SK-N-SH treated with all-trans-retinoic acid at 6 μM for 48 hours (cell line): Measurements from ENCODE around the gene HOXC10.

Source experiments
- ATAC-seq: fragments of 200-7000 bp; cut with Tn5 transposase; 3 replicates; pipeline ENCODE4 v1.9.1; 2020; ENCODE audit warnings: mild to moderate bottlenecking, moderate library complexity
- ARNTL ChIP-seq: fragments of 450-650 bp; formaldehyde crosslinking; IDR thresholded peaks from 2 replicates; pipeline ENCODE4 v1.5.0; 2020; ENCODE audit warnings: low read depth, mild to moderate bottlenecking, moderate library complexity, borderline replicate concordance
- CSDC2 ChIP-seq: fragments of 250-450 bp; sonication (Bioruptor Pico); IDR thresholded peaks from 2 replicates; pipeline ENCODE4 v1.5.0; 2020; ENCODE audit warnings: mild to moderate bottlenecking, moderate library complexity
- ESRRG ChIP-seq: fragments of 250-450 bp; sonication (Bioruptor Pico); IDR thresholded peaks from 2 replicates; pipeline ENCODE4 v1.6.1; 2021; ENCODE audit warnings: mild to moderate bottlenecking
- GLIS3 ChIP-seq: fragments of 250-450 bp; sonication (Bioruptor Pico); IDR thresholded peaks from 2 replicates; pipeline ENCODE4 v1.5.0; 2020; ENCODE audit warnings: mild to moderate bottlenecking, moderate library complexity
- ISL1 ChIP-seq: fragments of 250-450 bp; sonication (Bioruptor Pico); IDR thresholded peaks from 2 replicates; pipeline ENCODE4 v2.1.2; 2022; ENCODE audit warnings: mild to moderate bottlenecking, moderate library complexity
- OSR1 ChIP-seq: fragments of 250-450 bp; sonication (Bioruptor Pico); IDR thresholded peaks from 2 replicates; pipeline ENCODE4 v1.8.0; 2022; ENCODE audit warnings: moderate library complexity, mild to moderate bottlenecking, inconsistent platforms
- PPARA ChIP-seq: fragments of 250-450 bp; sonication (Bioruptor Pico); IDR thresholded peaks from 2 replicates; pipeline ENCODE4 v1.5.0; 2020; ENCODE audit warnings: mild to moderate bottlenecking, borderline replicate concordance
- TCF4 ChIP-seq: fragments of 250-450 bp; sonication (Bioruptor Pico); IDR thresholded peaks from 2 replicates; pipeline ENCODE4 v1.8.0; 2021; ENCODE audit warnings: mild to moderate bottlenecking, moderate library complexity, borderline replicate concordance
- TOX ChIP-seq: fragments of 250-450 bp; sonication (Bioruptor Pico); IDR thresholded peaks from 2 replicates; pipeline ENCODE4 v1.8.0; 2021; ENCODE audit warnings: mild to moderate bottlenecking, moderate library complexity, borderline replicate concordance
- ZFP3 ChIP-seq: fragments of 250-450 bp; sonication (Bioruptor Pico); IDR thresholded peaks from 2 replicates; pipeline ENCODE4 v1.5.0; 2020; ENCODE audit warnings: mild to moderate bottlenecking, moderate library complexity
- ZNF8 ChIP-seq: fragments of 450-650 bp; formaldehyde crosslinking; IDR thresholded peaks from 2 replicates; pipeline ENCODE4 v1.5.0; 2020; ENCODE audit warnings: mild to moderate bottlenecking, moderate library complexity
- TF ChIP-seq, protein P1 (sequence below): fragments of 250-450 bp; sonication (Bioruptor Pico); IDR thresholded peaks from 2 replicates; pipeline ENCODE4 v1.5.0; 2020; ENCODE audit warnings: mild to moderate bottlenecking, moderate library complexity
- TF ChIP-seq, protein P2 (sequence below): fragments of 250-450 bp; sonication (Bioruptor Pico); IDR thresholded peaks from 2 replicates; pipeline ENCODE4 v1.5.1; 2020; ENCODE audit warnings: low read depth, mild to moderate bottlenecking, moderate library complexity
- TF ChIP-seq, protein P3 (sequence below): fragments of 250-450 bp; sonication (Bioruptor Pico); IDR thresholded peaks from 2 replicates; pipeline ENCODE4 v1.8.0; 2020; ENCODE audit warnings: mild to moderate bottlenecking, moderate library complexity, borderline replicate concordance
- TF ChIP-seq, protein P4 (sequence below): fragments of 250-450 bp; sonication (Bioruptor Pico); IDR thresholded peaks from 2 replicates; pipeline ENCODE4 v1.5.1; 2021; ENCODE audit warnings: mild to moderate bottlenecking, moderate library complexity

HOXC10 gene

DNA sequence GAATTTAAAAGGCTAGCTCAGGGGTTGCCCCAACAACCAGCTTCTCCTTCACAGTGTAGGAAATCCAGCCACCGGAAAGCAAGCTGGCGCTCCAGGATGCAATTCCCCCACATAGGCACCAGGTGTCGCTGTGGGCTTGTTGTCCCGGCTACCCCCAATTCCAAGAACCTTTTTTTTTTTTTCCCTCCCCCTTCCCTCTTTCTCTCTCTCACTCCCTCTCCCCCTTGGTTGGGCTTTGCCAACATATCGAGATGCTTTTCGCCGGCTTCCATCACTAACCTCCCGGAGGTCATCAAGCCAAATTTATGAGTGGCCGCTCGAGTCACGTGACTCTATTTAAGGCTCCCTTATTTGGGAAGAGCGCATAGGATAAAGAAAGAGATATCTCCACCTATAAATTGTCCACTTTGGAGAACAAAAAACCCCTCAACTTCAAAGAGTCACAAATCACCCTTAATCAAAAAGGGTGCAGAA, 47.7 kb downstream of the HOXC10 start, which contains the start of gene HOXC5:
Gene HOXC5 (plus strand): TSS at position 424 of the 474 bp plus-strand sequence. CDS start 73 bp downstream, outside the sequence.
- TF ChIP-seq, protein P1, sequence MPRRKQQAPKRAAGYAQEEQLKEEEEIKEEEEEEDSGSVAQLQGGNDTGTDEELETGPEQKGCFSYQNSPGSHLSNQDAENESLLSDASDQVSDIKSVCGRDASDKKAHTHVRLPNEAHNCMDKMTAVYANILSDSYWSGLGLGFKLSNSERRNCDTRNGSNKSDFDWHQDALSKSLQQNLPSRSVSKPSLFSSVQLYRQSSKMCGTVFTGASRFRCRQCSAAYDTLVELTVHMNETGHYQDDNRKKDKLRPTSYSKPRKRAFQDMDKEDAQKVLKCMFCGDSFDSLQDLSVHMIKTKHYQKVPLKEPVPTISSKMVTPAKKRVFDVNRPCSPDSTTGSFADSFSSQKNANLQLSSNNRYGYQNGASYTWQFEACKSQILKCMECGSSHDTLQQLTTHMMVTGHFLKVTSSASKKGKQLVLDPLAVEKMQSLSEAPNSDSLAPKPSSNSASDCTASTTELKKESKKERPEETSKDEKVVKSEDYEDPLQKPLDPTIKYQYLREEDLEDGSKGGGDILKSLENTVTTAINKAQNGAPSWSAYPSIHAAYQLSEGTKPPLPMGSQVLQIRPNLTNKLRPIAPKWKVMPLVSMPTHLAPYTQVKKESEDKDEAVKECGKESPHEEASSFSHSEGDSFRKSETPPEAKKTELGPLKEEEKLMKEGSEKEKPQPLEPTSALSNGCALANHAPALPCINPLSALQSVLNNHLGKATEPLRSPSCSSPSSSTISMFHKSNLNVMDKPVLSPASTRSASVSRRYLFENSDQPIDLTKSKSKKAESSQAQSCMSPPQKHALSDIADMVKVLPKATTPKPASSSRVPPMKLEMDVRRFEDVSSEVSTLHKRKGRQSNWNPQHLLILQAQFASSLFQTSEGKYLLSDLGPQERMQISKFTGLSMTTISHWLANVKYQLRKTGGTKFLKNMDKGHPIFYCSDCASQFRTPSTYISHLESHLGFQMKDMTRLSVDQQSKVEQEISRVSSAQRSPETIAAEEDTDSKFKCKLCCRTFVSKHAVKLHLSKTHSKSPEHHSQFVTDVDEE (CRISPR knock-in tag): 0 out of 2 replicates have a peak, but pooled peaks have one; percentile 45
- TF ChIP-seq GLIS3 (CRISPR knock-in tag): no peak
- peak; percentile 40 for ATAC-seq

DNA sequence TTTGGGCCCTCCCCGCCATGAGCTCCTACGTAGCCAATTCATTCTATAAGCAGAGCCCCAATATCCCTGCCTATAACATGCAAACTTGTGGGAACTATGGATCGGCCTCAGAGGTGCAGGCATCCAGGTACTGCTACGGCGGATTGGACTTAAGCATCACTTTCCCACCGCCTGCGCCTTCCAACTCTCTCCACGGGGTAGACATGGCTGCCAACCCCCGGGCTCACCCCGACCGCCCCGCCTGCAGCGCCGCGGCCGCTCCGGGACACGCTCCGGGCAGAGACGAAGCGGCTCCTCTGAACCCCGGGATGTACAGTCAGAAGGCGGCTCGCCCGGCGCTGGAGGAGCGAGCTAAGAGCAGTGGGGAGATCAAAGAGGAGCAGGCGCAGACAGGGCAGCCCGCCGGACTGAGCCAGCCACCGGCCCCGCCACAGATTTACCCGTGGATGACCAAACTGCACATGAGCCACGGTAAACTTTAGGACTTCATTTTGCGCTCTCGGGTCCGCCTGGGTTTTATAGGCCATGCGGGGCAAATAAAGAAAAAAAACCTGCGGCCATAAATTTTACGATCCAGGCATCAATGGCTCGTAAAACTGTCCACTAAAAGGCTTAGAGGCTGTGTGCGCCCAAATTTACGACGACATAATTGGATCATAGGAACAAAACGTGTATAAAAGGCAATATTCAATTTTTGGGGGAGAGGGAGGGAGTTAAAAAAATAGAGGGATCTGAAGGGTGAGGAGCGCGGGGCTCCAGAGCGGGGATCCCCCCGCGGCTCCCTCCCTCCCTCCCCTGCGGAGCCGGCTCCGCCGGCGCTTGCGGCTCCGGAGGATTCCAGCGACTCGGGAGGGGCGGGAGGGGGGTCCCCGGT, 48.4 kb downstream of the HOXC10 start:
- peak; percentile 76 for ATAC-seq

DNA sequence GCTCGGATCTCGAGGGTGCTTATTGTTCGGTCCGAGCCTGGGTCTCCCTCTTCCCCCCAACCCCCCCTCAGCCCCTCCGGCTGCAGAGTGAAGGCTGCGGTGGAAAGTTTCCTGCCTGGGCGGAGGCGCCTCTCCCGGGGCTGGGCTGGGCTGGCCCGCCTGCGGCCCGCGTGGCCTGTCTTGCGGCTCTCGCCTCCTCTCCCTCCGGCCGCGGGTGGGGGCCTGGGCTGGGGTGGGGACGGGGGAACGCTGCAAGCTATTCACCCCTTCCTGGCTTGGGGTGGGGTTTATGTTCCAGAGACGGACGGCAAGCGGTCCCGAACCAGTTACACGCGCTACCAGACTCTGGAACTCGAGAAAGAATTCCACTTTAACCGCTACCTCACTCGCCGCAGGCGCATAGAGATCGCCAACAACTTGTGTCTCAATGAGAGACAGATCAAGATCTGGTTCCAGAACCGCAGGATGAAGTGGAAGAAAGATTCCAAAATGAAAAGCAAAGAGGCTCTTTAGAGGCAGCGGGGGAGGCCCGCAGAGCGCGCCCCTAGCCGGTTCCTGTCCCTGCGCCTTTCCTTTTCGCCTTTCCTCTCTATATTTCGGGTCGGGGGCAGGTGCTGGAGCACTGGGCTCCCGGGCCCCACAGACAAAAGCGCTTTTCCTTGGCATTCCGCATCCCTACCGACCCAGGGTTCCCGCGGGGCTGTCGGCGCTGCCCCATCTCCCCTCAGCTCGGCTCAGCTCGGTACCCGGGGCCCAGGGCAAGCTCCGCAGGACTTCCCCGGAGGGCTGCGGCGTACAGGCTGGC, 49.2 kb downstream of the HOXC10 start:
- TF ChIP-seq PPARA (CRISPR knock-in tag) (no peak), TCF4 (CRISPR knock-in tag) (no peak), GLIS3 (CRISPR knock-in tag) (no peak)
- TF ChIP-seq, protein P1 (CRISPR knock-in tag): no peak
- peak; percentile 60 for ATAC-seq

More for the DNA sequence above, 48.4 kb downstream of the HOXC10 start:
- no peak for TF ChIP-seq OSR1
- TF ChIP-seq ISL1 (CRISPR knock-in tag): no peak
- TF ChIP-seq CSDC2 (CRISPR knock-in tag): no peak
- no peak for TF ChIP-seq ZNF8 (CRISPR knock-in tag)
- no peak for TF ChIP-seq GLIS3 (CRISPR knock-in tag)
- TF ChIP-seq TOX: no peak
- TF ChIP-seq, protein P2, sequence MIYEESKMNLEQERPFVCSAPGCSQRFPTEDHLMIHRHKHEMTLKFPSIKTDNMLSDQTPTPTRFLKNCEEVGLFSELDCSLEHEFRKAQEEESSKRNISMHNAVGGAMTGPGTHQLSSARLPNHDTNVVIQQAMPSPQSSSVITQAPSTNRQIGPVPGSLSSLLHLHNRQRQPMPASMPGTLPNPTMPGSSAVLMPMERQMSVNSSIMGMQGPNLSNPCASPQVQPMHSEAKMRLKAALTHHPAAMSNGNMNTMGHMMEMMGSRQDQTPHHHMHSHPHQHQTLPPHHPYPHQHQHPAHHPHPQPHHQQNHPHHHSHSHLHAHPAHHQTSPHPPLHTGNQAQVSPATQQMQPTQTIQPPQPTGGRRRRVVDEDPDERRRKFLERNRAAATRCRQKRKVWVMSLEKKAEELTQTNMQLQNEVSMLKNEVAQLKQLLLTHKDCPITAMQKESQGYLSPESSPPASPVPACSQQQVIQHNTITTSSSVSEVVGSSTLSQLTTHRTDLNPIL: no peak
- TF ChIP-seq, protein P3, sequence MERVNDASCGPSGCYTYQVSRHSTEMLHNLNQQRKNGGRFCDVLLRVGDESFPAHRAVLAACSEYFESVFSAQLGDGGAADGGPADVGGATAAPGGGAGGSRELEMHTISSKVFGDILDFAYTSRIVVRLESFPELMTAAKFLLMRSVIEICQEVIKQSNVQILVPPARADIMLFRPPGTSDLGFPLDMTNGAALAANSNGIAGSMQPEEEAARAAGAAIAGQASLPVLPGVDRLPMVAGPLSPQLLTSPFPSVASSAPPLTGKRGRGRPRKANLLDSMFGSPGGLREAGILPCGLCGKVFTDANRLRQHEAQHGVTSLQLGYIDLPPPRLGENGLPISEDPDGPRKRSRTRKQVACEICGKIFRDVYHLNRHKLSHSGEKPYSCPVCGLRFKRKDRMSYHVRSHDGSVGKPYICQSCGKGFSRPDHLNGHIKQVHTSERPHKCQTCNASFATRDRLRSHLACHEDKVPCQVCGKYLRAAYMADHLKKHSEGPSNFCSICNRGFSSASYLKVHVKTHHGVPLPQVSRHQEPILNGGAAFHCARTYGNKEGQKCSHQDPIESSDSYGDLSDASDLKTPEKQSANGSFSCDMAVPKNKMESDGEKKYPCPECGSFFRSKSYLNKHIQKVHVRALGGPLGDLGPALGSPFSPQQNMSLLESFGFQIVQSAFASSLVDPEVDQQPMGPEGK: no peak
- no peak for TF ChIP-seq ARNTL (CRISPR knock-in tag)
- no peak for TF ChIP-seq ZFP3 (CRISPR knock-in tag)
- TF ChIP-seq ESRRG (CRISPR knock-in tag): no peak
- TF ChIP-seq, protein P4, sequence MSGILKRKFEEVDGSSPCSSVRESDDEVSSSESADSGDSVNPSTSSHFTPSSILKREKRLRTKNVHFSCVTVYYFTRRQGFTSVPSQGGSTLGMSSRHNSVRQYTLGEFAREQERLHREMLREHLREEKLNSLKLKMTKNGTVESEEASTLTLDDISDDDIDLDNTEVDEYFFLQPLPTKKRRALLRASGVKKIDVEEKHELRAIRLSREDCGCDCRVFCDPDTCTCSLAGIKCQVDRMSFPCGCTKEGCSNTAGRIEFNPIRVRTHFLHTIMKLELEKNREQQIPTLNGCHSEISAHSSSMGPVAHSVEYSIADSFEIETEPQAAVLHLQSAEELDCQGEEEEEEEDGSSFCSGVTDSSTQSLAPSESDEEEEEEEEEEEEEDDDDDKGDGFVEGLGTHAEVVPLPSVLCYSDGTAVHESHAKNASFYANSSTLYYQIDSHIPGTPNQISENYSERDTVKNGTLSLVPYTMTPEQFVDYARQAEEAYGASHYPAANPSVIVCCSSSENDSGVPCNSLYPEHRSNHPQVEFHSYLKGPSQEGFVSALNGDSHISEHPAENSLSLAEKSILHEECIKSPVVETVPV (CRISPR knock-in tag): no peak
